ENCODE results near the gene YAF2. TPM values are rescaled to one million over a fixed set of nuclear protein-coding genes. Genes with fewer than 3 reads are reported as not detected.

YAF2 gene
- total and polyA plus RNA-seq, 2 experiments from 2014 or later, result 15.3 to 35.5 TPM

- Histone ChIP-seq H3K27me3 (no peaks in the 10 kb centered on the region), H3K9me2 (replicated peaks; ENCODE audit: insufficient read depth) (no peaks in the 10 kb centered on the region), H3K79me2 (peaks cover 54% of the 10 kb centered on the region), H3K4me1 (ENCODE audit: insufficient read depth) (peaks cover 22% of the 10 kb centered on the region), H3K4me2 (peak overlapping the region; percentile 88), H2AFZ (peak overlapping the region; percentile 91), H3K27ac (peak overlapping the region; percentile 89), H3K4me3 (peak overlapping the region; percentile 98), H3K36me3 (replicated peaks; ENCODE audit: insufficient read depth, low read depth) (no peaks in the 10 kb centered on the region), H3K9me3 (ENCODE audit: low read depth) (no peaks in the 10 kb centered on the region), H4K20me1 (ENCODE audit: insufficient read depth, poor library complexity, severe bottlenecking) (peaks cover 29% of the 10 kb centered on the region)
- TF ChIP-seq EZH2 (IDR thresholded peaks at IDR 0.05; ENCODE audit: borderline replicate concordance) (no peak), EZH2phosphoT487 (IDR thresholded peaks at IDR 0.05; ENCODE audit: low read depth, severe bottlenecking, unreplicated experiment) (no peak)
- TF ChIP-seq, protein P1, sequence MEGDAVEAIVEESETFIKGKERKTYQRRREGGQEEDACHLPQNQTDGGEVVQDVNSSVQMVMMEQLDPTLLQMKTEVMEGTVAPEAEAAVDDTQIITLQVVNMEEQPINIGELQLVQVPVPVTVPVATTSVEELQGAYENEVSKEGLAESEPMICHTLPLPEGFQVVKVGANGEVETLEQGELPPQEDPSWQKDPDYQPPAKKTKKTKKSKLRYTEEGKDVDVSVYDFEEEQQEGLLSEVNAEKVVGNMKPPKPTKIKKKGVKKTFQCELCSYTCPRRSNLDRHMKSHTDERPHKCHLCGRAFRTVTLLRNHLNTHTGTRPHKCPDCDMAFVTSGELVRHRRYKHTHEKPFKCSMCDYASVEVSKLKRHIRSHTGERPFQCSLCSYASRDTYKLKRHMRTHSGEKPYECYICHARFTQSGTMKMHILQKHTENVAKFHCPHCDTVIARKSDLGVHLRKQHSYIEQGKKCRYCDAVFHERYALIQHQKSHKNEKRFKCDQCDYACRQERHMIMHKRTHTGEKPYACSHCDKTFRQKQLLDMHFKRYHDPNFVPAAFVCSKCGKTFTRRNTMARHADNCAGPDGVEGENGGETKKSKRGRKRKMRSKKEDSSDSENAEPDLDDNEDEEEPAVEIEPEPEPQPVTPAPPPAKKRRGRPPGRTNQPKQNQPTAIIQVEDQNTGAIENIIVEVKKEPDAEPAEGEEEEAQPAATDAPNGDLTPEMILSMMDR (IDR thresholded peaks at IDR 0.05; ENCODE audit: poor library complexity), result no peak
- WGBS (ENCODE audit: low lambda C conversion rate, missing lambda C conversion rate), result 11% methylated on average over 12 of the region's 12 CpGs
- DNase-seq (ENCODE audit: low spot score), result peak; percentile 20
These were observed 94.4 kb downstream of the YAF2 start for GRCh38 chr12:42143452-42144157.

DNA sequence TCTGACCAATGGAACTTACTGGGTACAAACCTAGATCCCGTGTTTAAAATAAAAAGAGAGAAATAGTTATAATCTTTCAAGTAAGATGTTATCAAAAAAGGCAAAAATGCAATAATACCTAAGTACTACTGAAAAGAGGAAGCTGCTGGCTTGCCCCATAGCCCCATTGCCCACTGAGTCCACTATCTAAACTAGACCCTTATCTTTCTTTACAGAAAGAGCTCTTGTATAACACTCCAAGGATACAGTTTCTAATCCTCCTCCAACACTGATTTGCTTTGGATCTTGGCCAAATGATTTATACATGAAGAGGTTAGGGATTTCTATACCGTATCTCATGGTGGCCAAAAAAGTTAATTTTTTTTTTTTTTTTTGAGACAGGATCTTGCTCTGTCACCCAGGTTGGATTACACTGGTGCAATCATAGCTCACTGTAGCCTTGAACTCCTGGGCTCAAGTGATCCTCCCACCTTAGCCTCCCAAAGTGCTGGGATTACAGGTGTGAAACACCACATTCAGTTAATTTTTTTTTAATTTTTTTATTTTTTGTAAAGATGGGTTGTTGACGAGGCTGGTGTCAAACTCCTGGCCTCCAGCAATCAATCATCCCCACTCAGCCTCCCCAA lies 96.0 kb downstream of the YAF2 start:
- H3K4me3 ChIP-seq, result no peak overlapping the region

DNA sequence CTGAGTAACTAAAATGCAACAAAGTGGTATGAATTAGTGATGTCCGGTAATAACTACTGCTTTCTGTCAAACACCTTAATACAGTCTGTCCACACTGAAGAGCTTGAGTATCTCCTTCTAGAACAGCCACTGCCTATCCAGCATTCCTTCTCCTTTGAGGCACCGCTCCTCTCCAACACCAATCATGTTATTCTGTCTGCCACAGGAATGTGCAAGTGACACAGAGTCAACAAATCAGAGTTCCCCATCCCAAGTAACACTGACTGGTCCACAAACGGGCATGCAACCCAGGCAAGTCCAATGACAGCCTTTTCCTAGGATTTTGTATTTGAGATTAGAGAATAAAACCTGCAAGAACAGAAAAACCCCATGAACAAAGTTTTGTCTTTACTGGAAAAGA lies 97.1 kb downstream of the YAF2 start:
- no peak overlapping the region for H3K27ac ChIP-seq
- peaks cover 29% of the 10 kb centered on the region for H4K20me1 ChIP-seq (ENCODE audit: insufficient read depth, poor library complexity, severe bottlenecking)
- TF ChIP-seq, protein P1 (IDR thresholded peaks at IDR 0.05; ENCODE audit: poor library complexity), result no peak
- TF ChIP-seq EZH2phosphoT487 (IDR thresholded peaks at IDR 0.05; ENCODE audit: low read depth, severe bottlenecking, unreplicated experiment), result no peak
- no peak for TF ChIP-seq EZH2 (IDR thresholded peaks at IDR 0.05; ENCODE audit: borderline replicate concordance)
- no peak overlapping the region for H3K4me3 ChIP-seq
- H3K4me2 ChIP-seq, result no peak overlapping the region
- peaks cover 22% of the 10 kb centered on the region for H3K4me1 ChIP-seq (ENCODE audit: insufficient read depth)
- H3K9me2 ChIP-seq (replicated peaks; ENCODE audit: insufficient read depth), result no peaks in the 10 kb centered on the region
- no peaks in the 10 kb centered on the region for H3K36me3 ChIP-seq (replicated peaks; ENCODE audit: insufficient read depth, low read depth)
- DNase-seq (ENCODE audit: low spot score), result peak; percentile 43
- H2AFZ ChIP-seq, result no peak overlapping the region
- no peaks in the 10 kb centered on the region for H3K27me3 ChIP-seq
- peaks cover 81% of the 10 kb centered on the region for H3K79me2 ChIP-seq
- 42% methylated on average over 3 of the region's 3 CpGs for WGBS (ENCODE audit: low lambda C conversion rate, missing lambda C conversion rate)
- no peaks in the 10 kb centered on the region for H3K9me3 ChIP-seq (ENCODE audit: low read depth)

More for the DNA sequence above, 96.0 kb downstream of the YAF2 start:
- Histone ChIP-seq H3K4me1 (ENCODE audit: insufficient read depth) (peaks cover 22% of the 10 kb centered on the region), H3K79me2 (peaks cover 69% of the 10 kb centered on the region), H3K9me2 (replicated peaks; ENCODE audit: insufficient read depth) (no peaks in the 10 kb centered on the region), H3K27ac (no peak overlapping the region), H4K20me1 (ENCODE audit: insufficient read depth, poor library complexity, severe bottlenecking) (peaks cover 29% of the 10 kb centered on the region), H2AFZ (no peak overlapping the region), H3K27me3 (no peaks in the 10 kb centered on the region), H3K4me2 (peak overlapping the region; percentile 88), H3K36me3 (replicated peaks; ENCODE audit: insufficient read depth, low read depth) (no peaks in the 10 kb centered on the region), H3K9me3 (ENCODE audit: low read depth) (no peaks in the 10 kb centered on the region)
- no peak for TF ChIP-seq EZH2phosphoT487 (IDR thresholded peaks at IDR 0.05; ENCODE audit: low read depth, severe bottlenecking, unreplicated experiment)
- TF ChIP-seq EZH2 (IDR thresholded peaks at IDR 0.05; ENCODE audit: borderline replicate concordance), result no peak
- TF ChIP-seq, protein P1 (IDR thresholded peaks at IDR 0.05; ENCODE audit: poor library complexity), result no peak
- DNase-seq (ENCODE audit: low spot score), result no peak
- 78% methylated on average over 3 of the region's 3 CpGs for WGBS (ENCODE audit: low lambda C conversion rate, missing lambda C conversion rate)
